ENCODE measurements around the gene ITFG1.
"Not testable (repeated sequence)": the region's sequence is repeated elsewhere in the genome, so short reads cannot be mapped to it uniquely, and the experiment has no call there.

ITFG1 gene

GRCh38 chr16:47236716-47237115 is 224.1 kb downstream of the ITFG1 start:
- no peak for DNase-seq (ENCODE audit: low spot score)

- no peak for DNase-seq (ENCODE audit: low spot score)
These were observed 230.6 kb downstream of the ITFG1 start for GRCh38 chr16:47230296-47230695.

GRCh38 chr16:47229053-47230050 is 231.5 kb downstream of the ITFG1 start:
- no peak for DNase-seq (ENCODE audit: low spot score)

GRCh38 chr16:47228241-47228640 is 232.6 kb downstream of the ITFG1 start:
- no peak for DNase-seq (ENCODE audit: low spot score)

- DNase-seq (ENCODE audit: low spot score) = no peak
These were observed 247.0 kb downstream of the ITFG1 start for GRCh38 chr16:47213761-47214440.

- no peak for DNase-seq (ENCODE audit: low spot score)
These were observed 249.6 kb downstream of the ITFG1 start for GRCh38 chr16:47211218-47211617.

- DNase-seq (ENCODE audit: low spot score) = peak; percentile 12
These were observed 255.9 kb downstream of the ITFG1 start for GRCh38 chr16:47204736-47205504.

- DNase-seq (ENCODE audit: low spot score) = not testable (repeated sequence)
These were observed 257.4 kb downstream of the ITFG1 start for GRCh38 chr16:47203433-47203832.

GRCh38 chr16:47198180-47198575 is 262.7 kb downstream of the ITFG1 start:
- no peak for DNase-seq (ENCODE audit: low spot score)

GRCh38 chr16:47197536-47198179 is 263.2 kb downstream of the ITFG1 start:
- no peak for DNase-seq (ENCODE audit: low spot score)

GRCh38 chr16:47196457-47196856 is 264.4 kb downstream of the ITFG1 start:
- DNase-seq (ENCODE audit: low spot score) = no peak

GRCh38 chr16:47182318-47182717 is 278.5 kb downstream of the ITFG1 start:
- no peak for DNase-seq (ENCODE audit: low spot score)

GRCh38 chr16:47181066-47181465 is 279.8 kb downstream of the ITFG1 start:
- not testable (repeated sequence) for DNase-seq (ENCODE audit: low spot score)

GRCh38 chr16:47180073-47180472 is 280.8 kb downstream of the ITFG1 start:
- DNase-seq (ENCODE audit: low spot score) = no peak

- no peak for DNase-seq (ENCODE audit: low spot score)
These were observed 285.7 kb downstream of the ITFG1 start for GRCh38 chr16:47175152-47175551.

- no peak for DNase-seq (ENCODE audit: low spot score)
These were observed 298.0 kb downstream of the ITFG1 start for GRCh38 chr16:47162670-47163420.

- DNase-seq (ENCODE audit: low spot score) = no peak
These were observed 299.4 kb downstream of the ITFG1 start for GRCh38 chr16:47161464-47161863.

- DNase-seq (ENCODE audit: low spot score) = no peak
These were observed 300.4 kb downstream of the ITFG1 start for GRCh38 chr16:47160422-47160821.

- DNase-seq (ENCODE audit: low spot score) = no peak
These were observed 301.9 kb downstream of the ITFG1 start for GRCh38 chr16:47158992-47159391.

GRCh38 chr16:47156680-47157215 is 304.1 kb downstream of the ITFG1 start:
- no peak for DNase-seq (ENCODE audit: low spot score)

- not testable (repeated sequence) for DNase-seq (ENCODE audit: low spot score)
These were observed 308.4 kb downstream of the ITFG1 start for GRCh38 chr16:47152501-47152900.

Measured in NAMALWA (cell line).